Activated CD4-positive, alpha-beta T cell treated with anti-CD3 and anti-CD28 coated beads, Interleukin-2, amount 50 U/mL, for 16 hours (primary cell): ENCODE results near the gene BAIAP2L2.
"Not testable (repeated sequence)": the region's sequence is repeated elsewhere in the genome, so short reads cannot be mapped to it uniquely, and the experiment has no call there.

ENCODE experiments used
- DNase-seq: peaks from one replicate; pipeline ENCODE4 v3.0.0-alpha.2; 2020

Gene BAIAP2L2

DNA sequence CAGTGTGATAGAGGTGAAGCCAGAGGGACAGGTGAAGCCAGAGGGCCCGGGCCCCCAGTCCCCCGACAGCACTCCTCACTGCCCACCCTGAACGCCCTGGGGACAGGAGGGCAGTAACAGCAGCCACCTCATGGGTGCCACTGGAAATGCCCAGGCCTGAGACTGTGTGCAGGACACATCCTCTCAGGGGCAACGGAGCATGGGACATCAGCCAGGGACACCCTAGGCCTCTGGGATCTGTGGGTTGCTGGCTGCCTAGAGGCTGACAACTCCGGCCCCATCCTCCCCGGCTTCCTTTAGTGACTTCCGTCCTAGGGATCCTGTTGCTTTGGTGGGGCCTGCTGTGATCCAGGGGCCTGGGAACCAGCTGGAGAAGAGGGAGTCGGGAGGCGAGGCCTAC is 17.4 kb upstream of the BAIAP2L2 start:
- DNase-seq, result no peak

DNA sequence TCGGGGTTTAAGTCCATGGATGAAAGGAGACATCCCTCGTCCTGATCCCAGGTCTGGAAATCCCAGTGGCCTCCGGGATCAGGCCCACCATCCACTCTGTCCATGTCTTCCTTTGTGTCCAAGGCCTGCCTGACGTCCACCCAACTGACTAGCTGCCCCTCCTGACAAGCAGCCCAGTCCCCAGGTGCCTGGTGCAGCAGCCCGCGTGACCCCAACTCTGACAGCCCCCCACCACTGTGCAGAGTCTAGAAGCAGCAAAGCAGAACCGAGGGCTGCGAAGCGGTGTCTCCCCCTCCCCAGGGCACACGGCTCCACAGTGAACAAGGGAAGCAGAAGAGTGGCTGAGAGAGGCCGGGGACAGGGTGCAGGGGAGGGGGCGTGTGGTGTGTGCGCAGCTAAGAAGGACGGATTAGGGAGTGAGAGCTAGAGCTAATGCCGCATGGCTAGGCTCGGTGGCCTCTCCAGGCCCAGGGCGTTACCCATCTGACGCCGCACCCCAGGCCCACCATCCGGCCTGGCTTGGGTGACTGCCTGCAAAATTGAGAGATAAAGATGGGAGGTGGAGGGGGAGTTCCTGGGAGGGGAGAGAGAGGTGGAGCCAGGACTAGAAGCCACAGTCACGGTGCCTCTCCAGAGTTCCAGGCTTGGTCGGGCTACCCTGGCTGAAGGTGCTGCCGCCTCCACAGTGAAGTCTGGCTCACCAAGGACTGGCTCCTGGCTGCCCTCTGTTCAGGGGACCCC is 16.6 kb upstream of the BAIAP2L2 start:
- DNase-seq, result no peak

GRCh38 chr22:38125751-38126201 is 15.3 kb upstream of the BAIAP2L2 start:
- no peak for DNase-seq

- DNase-seq, result no peak
Measured at GRCh38 chr22:38125038-38125610, 14.6 kb upstream of the BAIAP2L2 start.

DNA sequence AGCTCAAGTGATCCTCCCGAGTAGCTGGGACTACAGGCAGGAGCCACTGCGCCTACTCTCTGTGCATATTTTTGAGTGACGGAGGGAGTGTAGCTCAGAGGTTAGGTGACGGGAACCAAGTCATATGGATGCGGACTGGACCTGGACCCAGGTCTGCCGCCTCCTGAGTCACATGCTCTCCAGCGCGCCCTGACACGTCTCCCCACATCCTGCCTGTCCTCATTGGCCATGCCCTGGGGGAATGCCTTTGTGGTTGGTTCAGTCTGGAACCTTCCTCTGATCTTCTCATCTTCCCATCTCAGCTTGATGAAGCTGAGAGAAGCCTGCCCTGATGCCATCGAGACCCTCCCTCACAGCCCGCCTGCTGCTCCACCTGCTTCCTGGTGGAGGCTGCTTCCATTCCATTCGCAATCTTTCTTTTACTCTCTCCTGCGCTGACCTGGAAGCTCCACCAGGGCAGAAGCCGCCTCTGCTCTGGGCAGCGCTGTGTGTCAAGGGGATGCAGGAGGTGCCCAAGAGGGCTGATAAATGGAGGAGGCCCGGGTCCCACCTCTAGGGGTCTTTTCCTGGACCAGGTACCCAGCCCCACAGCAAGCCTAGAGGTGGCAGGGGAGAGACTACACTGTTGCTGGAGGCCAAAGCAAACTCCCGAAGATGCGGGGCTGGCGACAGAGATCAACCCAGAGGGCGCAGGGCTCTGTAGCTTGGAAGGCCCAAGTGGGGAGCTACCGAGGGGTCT is 13.9 kb upstream of the BAIAP2L2 start:
- DNase-seq, result no peak

GRCh38 chr22:38122616-38123015 is 12.1 kb upstream of the BAIAP2L2 start:
- DNase-seq, result no peak

GRCh38 chr22:38120359-38121110 is 10.1 kb upstream of the BAIAP2L2 start:
- DNase-seq, result no peak

DNA sequence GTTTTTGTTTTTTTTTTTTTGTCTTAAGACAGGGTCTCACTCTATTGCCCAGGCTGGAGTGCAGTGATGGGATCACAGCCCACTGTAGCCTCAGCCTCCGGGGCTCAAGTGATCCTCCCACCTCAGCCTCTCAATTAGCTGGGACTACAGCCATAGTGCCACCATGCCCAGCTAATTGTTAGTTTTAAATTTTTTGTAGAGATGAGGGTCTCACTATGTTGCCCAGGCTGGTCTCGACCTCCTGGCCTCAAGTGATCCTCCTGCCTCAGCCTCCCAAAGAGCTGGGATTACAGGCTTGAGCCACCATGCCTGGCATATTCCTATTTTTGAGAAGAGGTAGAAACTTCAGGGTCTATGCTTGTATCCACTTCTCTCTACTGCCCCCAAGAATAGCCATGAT is 8.3 kb upstream of the BAIAP2L2 start:
- DNase-seq, result not testable (repeated sequence)

DNA sequence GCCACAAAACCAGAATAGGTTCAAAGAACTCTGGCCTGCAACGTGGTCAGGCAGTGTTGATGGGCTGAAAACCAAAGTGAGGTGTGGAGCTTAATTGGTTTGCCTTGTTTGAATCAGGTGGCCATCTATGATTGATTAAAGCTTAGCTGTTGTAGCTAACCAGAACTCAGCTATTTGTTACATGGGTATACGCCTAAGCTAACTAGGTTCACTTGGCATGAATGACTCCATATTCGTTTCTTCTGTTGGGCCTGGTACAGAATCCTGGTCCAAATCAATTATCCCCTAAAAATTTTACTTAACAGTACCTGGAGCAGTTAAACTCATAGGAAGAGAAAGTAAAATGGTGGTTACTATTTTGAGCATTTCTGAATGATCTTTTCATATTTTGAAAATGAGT is 7.7 kb upstream of the BAIAP2L2 start:
- no peak for DNase-seq

DNA sequence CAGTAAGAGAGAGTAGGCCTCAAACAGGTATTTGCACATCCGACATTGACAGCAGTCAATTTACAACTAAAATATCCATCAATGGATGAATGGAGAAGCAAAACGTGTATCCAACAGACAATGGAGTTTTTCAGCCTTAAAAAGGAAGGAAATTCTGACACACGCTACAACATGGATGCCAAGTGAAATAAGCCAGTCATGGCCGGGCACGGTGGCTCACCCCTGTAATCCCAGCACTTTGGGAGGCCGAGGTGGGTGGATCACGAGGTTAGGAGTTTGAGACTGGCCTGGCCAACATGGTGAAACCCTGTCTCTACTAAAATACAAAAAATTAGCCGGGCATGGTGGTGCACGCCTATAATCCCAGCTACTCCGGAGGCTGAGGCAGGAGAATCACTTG is 7.1 kb upstream of the BAIAP2L2 start:
- not testable (repeated sequence) for DNase-seq

- DNase-seq, result no peak
Measured at GRCh38 chr22:38115423-38116205, 5.1 kb upstream of the BAIAP2L2 start.

GRCh38 chr22:38114484-38115398 is 4.3 kb upstream of the BAIAP2L2 start:
- peak; percentile 78 for DNase-seq

DNA sequence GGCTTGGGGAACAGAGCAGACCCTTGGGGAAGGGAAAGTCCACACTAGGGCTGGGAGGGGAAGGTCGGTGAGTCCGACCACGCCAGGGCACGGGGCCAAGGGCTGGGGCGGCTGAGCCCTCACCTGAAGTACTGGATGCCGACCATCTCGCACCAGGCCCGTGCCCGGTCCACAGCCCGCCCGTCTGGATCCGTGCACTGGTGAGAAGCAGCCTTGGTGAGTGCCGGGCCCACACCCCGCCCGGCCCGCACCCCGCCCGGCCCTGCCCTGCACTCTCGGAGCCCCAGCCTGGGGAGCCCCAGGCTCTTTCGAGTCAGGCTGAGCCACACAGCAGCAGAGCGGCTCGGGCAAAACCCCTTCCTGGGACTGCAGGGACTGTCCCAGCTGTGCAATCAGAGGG is 1.9 kb upstream of the BAIAP2L2 start:
- no peak for DNase-seq

- DNase-seq, result no peak
Measured at GRCh38 chr22:38111925-38112355, 1.5 kb upstream of the BAIAP2L2 start.

GRCh38 chr22:38110863-38111852 is 674 bp upstream of the BAIAP2L2 start:
- no peak for DNase-seq

- DNase-seq, result no peak
Measured at GRCh38 chr22:38109371-38110001, 998 bp downstream of the BAIAP2L2 start.

DNA sequence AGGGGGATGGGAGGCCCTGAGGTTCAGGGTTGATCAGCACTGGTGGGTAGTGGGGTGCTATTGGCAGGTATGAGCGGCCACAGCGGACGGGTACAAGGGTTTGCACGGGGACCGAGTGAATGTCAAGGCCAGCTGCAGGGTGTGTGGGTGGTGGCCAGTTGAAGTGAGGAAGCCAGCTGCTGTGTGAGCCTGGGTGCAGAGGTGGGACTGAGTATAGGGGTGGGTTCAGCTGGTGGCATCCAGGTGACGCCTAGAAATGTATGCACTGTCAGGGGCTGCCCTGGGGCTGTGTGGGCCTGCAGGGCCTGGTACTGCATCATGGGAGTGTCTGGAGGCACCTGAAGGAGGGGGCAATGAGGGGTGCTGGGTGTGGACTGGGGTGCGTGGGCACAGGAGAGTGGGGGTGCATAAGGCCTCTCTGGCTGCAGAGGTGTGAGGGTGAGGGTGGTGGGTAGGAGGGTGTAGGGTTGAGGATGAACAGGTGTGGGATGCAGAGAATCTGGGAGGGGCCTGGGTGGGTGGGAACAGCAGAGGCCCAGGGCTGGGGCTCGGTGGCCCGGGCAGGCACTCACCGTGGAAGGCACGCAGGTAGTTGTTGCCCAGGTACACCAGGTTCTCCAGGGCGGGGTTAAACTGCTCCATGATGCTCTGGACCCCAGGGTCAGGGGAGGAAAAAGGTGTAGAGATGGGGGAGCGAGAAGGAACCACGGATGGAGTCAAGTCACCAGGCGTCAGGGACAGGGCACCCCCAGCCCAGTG is 1.7 kb downstream of the BAIAP2L2 start:
- DNase-seq, result no peak

GRCh38 chr22:38107692-38108515 is 2.6 kb downstream of the BAIAP2L2 start:
- no peak for DNase-seq
